HCT116 (cell line): ENCODE measurements around the gene PLAC8L1.

Experiments
- CTCF ChIP-seq, 3 experiments: fragments of 200-600 bp in 1 of 3; sonication (generic) in 1 of 3; IDR thresholded peaks in 2 of 3; conservative IDR thresholded peaks in 1 of 3; 2 replicates each; pipeline ENCODE4 v1.5.1; 2012 to 2017; ENCODE audit warnings: low read depth in 2 of 3, low read length in 2 of 3, antibody characterized with exemption in 1 of 3, borderline replicate concordance in 1 of 3, control low read depth in 1 of 3, mild to moderate bottlenecking in 1 of 3, mixed read lengths in 1 of 3, mixed run types in 1 of 3, moderate library complexity in 1 of 3; ENCODE audit not compliant: insufficient read depth in 1 of 3
- ELF1 ChIP-seq: IDR thresholded peaks from 2 replicates; pipeline ENCODE4 v1.6.1; 2012; ENCODE audit warnings: low read depth, borderline replicate concordance
- EZH2 ChIP-seq: fragments of 200-600 bp; sonication (generic); IDR thresholded peaks from 2 replicates; pipeline ENCODE4 v1.6.1; 2017; ENCODE audit warnings: antibody characterized with exemption, mixed run types
- EZH2phosphoT487 ChIP-seq: fragments of 200-600 bp; IDR thresholded peaks from 2 replicates; pipeline ENCODE4 v1.6.1; 2018; ENCODE audit warnings: antibody characterized with exemption, borderline replicate concordance
- FOSL1 ChIP-seq: IDR thresholded peaks from 2 replicates; pipeline ENCODE4 v1.6.1; 2012; ENCODE audit warnings: low read depth
- JUND ChIP-seq: IDR thresholded peaks from 2 replicates; pipeline ENCODE4 v1.6.1; 2012
- POLR2A ChIP-seq: IDR thresholded peaks from 2 replicates; pipeline ENCODE4 v1.7.0; 2011; ENCODE audit warnings: borderline replicate concordance; ENCODE audit not compliant: insufficient read depth, insufficient read length; ENCODE audit errors: extremely low read depth
- POLR2AphosphoS5 ChIP-seq: IDR thresholded peaks from 2 replicates; pipeline ENCODE4 v1.6.1; 2011; ENCODE audit warnings: mild to moderate bottlenecking, low read depth, low read length, moderate library complexity
- RAD21 ChIP-seq: IDR thresholded peaks from 2 replicates; pipeline ENCODE4 v1.6.1; 2012; ENCODE audit warnings: low read depth, mild to moderate bottlenecking
- YY1 ChIP-seq: IDR thresholded peaks from 2 replicates; pipeline ENCODE4 v1.6.1; 2011; ENCODE audit warnings: low read length, low read depth, moderate library complexity, mild to moderate bottlenecking; ENCODE audit not compliant: insufficient replicate concordance; ENCODE audit errors: extremely low read depth
- ZFX ChIP-seq: fragments of 450-650 bp; IDR thresholded peaks from 2 replicates; pipeline ENCODE4 v1.6.1; 2017
- TF ChIP-seq, protein P1 (sequence below): IDR thresholded peaks from 2 replicates; pipeline ENCODE4 v1.6.1; 2012; ENCODE audit warnings: low read depth
- TF ChIP-seq, protein P2 (sequence below): IDR thresholded peaks from 2 replicates; pipeline ENCODE4 v1.6.1; 2012

DNA sequence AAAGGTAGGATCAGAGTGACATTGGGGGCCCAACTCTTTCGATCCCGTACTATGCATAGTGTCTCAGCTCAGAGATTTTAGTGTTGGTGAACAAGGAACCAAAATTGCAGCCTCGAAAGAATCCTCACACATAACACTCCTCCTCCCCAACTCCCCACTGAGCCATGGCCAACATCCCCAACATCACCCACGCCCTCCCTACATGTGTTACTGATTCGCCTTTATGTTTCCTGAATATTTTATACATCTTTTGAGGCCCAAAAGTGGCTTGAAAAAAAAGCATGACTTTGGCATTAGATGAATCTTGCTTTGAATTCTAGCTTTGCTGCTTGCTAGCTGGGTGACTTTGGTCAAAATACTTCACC is 45.2 kb downstream of the PLAC8L1 start:
- TF ChIP-seq EZH2phosphoT487 (no peak), YY1 (no peak), CTCF (IDR thresholded peaks at IDR 0.05 in 2 of 3, conservative IDR thresholded peaks at IDR 0.05 in 1 of 3; ENCODE audit: borderline replicate concordance in 1 of 3, insufficient read depth in 1 of 3, low read depth in 2 of 3, low read length in 2 of 3) (no peak), POLR2A (no peak), POLR2AphosphoS5 (no peak), RAD21 (no peak), JUND (no peak), EZH2 (no peak), FOSL1 (no peak), ELF1 (no peak), ZFX (no peak)
- TF ChIP-seq, protein P1, sequence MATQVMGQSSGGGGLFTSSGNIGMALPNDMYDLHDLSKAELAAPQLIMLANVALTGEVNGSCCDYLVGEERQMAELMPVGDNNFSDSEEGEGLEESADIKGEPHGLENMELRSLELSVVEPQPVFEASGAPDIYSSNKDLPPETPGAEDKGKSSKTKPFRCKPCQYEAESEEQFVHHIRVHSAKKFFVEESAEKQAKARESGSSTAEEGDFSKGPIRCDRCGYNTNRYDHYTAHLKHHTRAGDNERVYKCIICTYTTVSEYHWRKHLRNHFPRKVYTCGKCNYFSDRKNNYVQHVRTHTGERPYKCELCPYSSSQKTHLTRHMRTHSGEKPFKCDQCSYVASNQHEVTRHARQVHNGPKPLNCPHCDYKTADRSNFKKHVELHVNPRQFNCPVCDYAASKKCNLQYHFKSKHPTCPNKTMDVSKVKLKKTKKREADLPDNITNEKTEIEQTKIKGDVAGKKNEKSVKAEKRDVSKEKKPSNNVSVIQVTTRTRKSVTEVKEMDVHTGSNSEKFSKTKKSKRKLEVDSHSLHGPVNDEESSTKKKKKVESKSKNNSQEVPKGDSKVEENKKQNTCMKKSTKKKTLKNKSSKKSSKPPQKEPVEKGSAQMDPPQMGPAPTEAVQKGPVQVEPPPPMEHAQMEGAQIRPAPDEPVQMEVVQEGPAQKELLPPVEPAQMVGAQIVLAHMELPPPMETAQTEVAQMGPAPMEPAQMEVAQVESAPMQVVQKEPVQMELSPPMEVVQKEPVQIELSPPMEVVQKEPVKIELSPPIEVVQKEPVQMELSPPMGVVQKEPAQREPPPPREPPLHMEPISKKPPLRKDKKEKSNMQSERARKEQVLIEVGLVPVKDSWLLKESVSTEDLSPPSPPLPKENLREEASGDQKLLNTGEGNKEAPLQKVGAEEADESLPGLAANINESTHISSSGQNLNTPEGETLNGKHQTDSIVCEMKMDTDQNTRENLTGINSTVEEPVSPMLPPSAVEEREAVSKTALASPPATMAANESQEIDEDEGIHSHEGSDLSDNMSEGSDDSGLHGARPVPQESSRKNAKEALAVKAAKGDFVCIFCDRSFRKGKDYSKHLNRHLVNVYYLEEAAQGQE: no peak
- TF ChIP-seq, protein P2, sequence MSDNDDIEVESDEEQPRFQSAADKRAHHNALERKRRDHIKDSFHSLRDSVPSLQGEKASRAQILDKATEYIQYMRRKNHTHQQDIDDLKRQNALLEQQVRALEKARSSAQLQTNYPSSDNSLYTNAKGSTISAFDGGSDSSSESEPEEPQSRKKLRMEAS: no peak
